Osteocyte (in vitro differentiated cells): ENCODE measurements around the gene OVCA2. TPM values are rescaled to one million over a fixed set of nuclear protein-coding genes. Genes with fewer than 3 reads are reported as not detected.

Experiments
- DNase-seq: peaks from one replicate; pipeline ENCODE4 v3.0.0; 2021; ENCODE audit warnings: mixed read lengths; ENCODE audit not compliant: unreplicated experiment; ENCODE audit errors: extremely low spot score
- H3K27ac Mint-ChIP-seq: one replicate; pipeline ENCODE4 v1.8.0; 2021; ENCODE audit warnings: mild to moderate bottlenecking, mixed read lengths; ENCODE audit not compliant: unreplicated experiment
- H3K27me3 Mint-ChIP-seq: one replicate; pipeline ENCODE4 v1.8.0; 2021; ENCODE audit warnings: mixed read lengths; ENCODE audit not compliant: unreplicated experiment
- H3K36me3 Mint-ChIP-seq: one replicate; pipeline ENCODE4 v1.8.0; 2021; ENCODE audit warnings: mixed read lengths; ENCODE audit not compliant: unreplicated experiment
- H3K4me1 Mint-ChIP-seq: one replicate; pipeline ENCODE4 v1.8.0; 2021; ENCODE audit warnings: mixed read lengths; ENCODE audit not compliant: unreplicated experiment
- H3K4me3 Mint-ChIP-seq: one replicate; pipeline ENCODE4 v1.8.0; 2021; ENCODE audit warnings: mild to moderate bottlenecking, moderate library complexity, mixed read lengths; ENCODE audit not compliant: unreplicated experiment
- H3K9me3 Mint-ChIP-seq: one replicate; pipeline ENCODE4 v1.8.0; 2021; ENCODE audit warnings: mixed read lengths; ENCODE audit not compliant: unreplicated experiment
- CTCF ChIP-seq: fragments of 200-600 bp; sonication (generic); IDR thresholded peaks from 2 replicates; pipeline ENCODE4 v1.5.0; 2021; ENCODE audit warnings: antibody characterized with exemption, mild to moderate bottlenecking, moderate library complexity
- total RNA-seq: library from RNA; stranded (reverse); gene quantifications from 2 replicates; pipeline ENCODE4 v1.2.1, GENCODE V29; 2021

Gene OVCA2
- total RNA-seq, 1 donor from 2014 or later, result 33.2 TPM

GRCh38 chr17:2051061-2051932 is 9.5 kb downstream of the OVCA2 start:
- peaks cover 4% of the 10 kb centered on the region for H3K27me3 Mint-ChIP-seq
- H3K4me1 Mint-ChIP-seq, result peaks cover 25% of the 10 kb centered on the region
- H3K36me3 Mint-ChIP-seq, result no peaks in the 10 kb centered on the region
- no peak overlapping the region for H3K27ac Mint-ChIP-seq
- no peaks in the 10 kb centered on the region for H3K9me3 Mint-ChIP-seq
- H3K4me3 Mint-ChIP-seq, result peak overlapping the region; percentile 26
- TF ChIP-seq CTCF, result no peak
- DNase-seq, result peak; percentile 81

GRCh38 chr17:2051933-2052559 is 10.2 kb downstream of the OVCA2 start:
- Mint-ChIP-seq H3K4me1 (peaks cover 25% of the 10 kb centered on the region), H3K27me3 (peaks cover 4% of the 10 kb centered on the region), H3K27ac (peak overlapping the region; percentile 25), H3K9me3 (no peaks in the 10 kb centered on the region), H3K36me3 (no peaks in the 10 kb centered on the region), H3K4me3 (peak overlapping the region; percentile 26)
- TF ChIP-seq CTCF, result no peak
- no peak for DNase-seq

- Mint-ChIP-seq H3K9me3 (no peaks in the 10 kb centered on the region), H3K27ac (peak overlapping the region; percentile 56), H3K27me3 (peaks cover 4% of the 10 kb centered on the region), H3K4me1 (peaks cover 25% of the 10 kb centered on the region), H3K36me3 (no peaks in the 10 kb centered on the region), H3K4me3 (peak overlapping the region; percentile 62)
- peak; percentile 91 for DNase-seq
- peak; percentile 84 for TF ChIP-seq CTCF
Observed at GRCh38 chr17:2053380-2054261, 11.8 kb downstream of the OVCA2 start.

GRCh38 chr17:2054262-2054511 is 12.4 kb downstream of the OVCA2 start:
- no peak overlapping the region for H3K27ac Mint-ChIP-seq
- TF ChIP-seq CTCF, result no peak
- peaks cover 4% of the 10 kb centered on the region for H3K27me3 Mint-ChIP-seq

More at GRCh38 chr17:2054262-2054511, 12.4 kb downstream of the OVCA2 start:
- DNase-seq, result no peak
- Mint-ChIP-seq H3K4me3 (peak overlapping the region; percentile 62), H3K9me3 (no peaks in the 10 kb centered on the region), H3K36me3 (no peaks in the 10 kb centered on the region), H3K4me1 (peaks cover 22% of the 10 kb centered on the region)
